GM12873 (cell line): ENCODE data around the gene FRAS1.

Source experiments
- CTCF ChIP-seq: IDR thresholded peaks from 2 replicates; pipeline ENCODE4 v1.5.1; 2012; ENCODE audit warnings: low read depth, mild to moderate bottlenecking, moderate library complexity, low read length, control low read depth; ENCODE audit not compliant: insufficient read depth; ENCODE audit errors: missing control alignments

FRAS1 gene

GRCh38 chr4:78242071-78242470, 184.9 kb downstream of the FRAS1 start:
- no peak for TF ChIP-seq CTCF

- TF ChIP-seq CTCF, result no peak
Observed at GRCh38 chr4:78244705-78245485, 187.8 kb downstream of the FRAS1 start.

- TF ChIP-seq CTCF, result no peak
Observed at GRCh38 chr4:78247536-78248285, 190.6 kb downstream of the FRAS1 start.

GRCh38 chr4:78250500-78250899, 193.4 kb downstream of the FRAS1 start:
- TF ChIP-seq CTCF, result no peak

- no peak for TF ChIP-seq CTCF
Observed at GRCh38 chr4:78254893-78255292, 197.8 kb downstream of the FRAS1 start.

- no peak for TF ChIP-seq CTCF
Observed at GRCh38 chr4:78265006-78265405, 207.9 kb downstream of the FRAS1 start.

GRCh38 chr4:78267790-78268189, 210.7 kb downstream of the FRAS1 start:
- no peak for TF ChIP-seq CTCF
